Mesodermal cell (in vitro differentiated cells): ENCODE measurements around the gene KRT78.

Experiments
- H3K27ac ChIP-seq: 2 replicates; pipeline ENCODE4 v1.7.0; 2013; ENCODE audit warnings: mild to moderate bottlenecking, low read depth, low read length, moderate library complexity; ENCODE audit not compliant: severe bottlenecking
- H3K36me3 ChIP-seq: 2 replicates; pipeline ENCODE4 v1.7.1; 2013; ENCODE audit warnings: mild to moderate bottlenecking, low read length, moderate library complexity; ENCODE audit not compliant: control insufficient read depth, insufficient read depth
- H3K4me1 ChIP-seq: one replicate; pipeline ENCODE4 v1.7.1; 2013; ENCODE audit warnings: mild to moderate bottlenecking, low read length; ENCODE audit not compliant: insufficient read depth, control insufficient read depth, poor library complexity, severe bottlenecking
- H3K4me3 ChIP-seq: 2 replicates; pipeline ENCODE4 v1.7.0; 2013; ENCODE audit warnings: low read length, control low read depth, mild to moderate bottlenecking; ENCODE audit not compliant: insufficient read depth, poor library complexity, severe bottlenecking; ENCODE audit errors: extremely low read depth
- H3K9me3 ChIP-seq: 2 replicates; pipeline ENCODE4 v1.7.1; 2013; ENCODE audit warnings: mild to moderate bottlenecking, low read length, moderate library complexity; ENCODE audit not compliant: control insufficient read depth
- whole genome bisulfite sequencing, 2 experiments: methylation state at CpG; one replicate each; pipeline ENCODE4 v1.1.5; 2013; ENCODE audit warnings: missing lambda C conversion rate in 2 of 2; ENCODE audit not compliant: insufficient coverage in 2 of 2; 5-methylcytosine and 5-hydroxymethylcytosine counted together

The KRT78 gene

GRCh38 chr12:52815161-52815560, 33.6 kb downstream of the KRT78 start:
- Histone ChIP-seq H3K27ac (no peak overlapping the region), H3K9me3 (no peaks in the 10 kb centered on the region), H3K4me1 (no peaks in the 10 kb centered on the region), H3K36me3 (no peaks in the 10 kb centered on the region), H3K4me3 (no peak overlapping the region)
- WGBS, 2 experiments = 100% methylated on average over 1 of the region's 4 CpGs

- Histone ChIP-seq H3K27ac (no peak overlapping the region), H3K4me3 (no peak overlapping the region)
- WGBS, 2 experiments = 95% methylated on average over 4 of the region's 4 CpGs; no CpG with 5 or more reads in 1 of the 2 experiments
Observed at GRCh38 chr12:52814710-52815155, 34.1 kb downstream of the KRT78 start.

GRCh38 chr12:52813885-52814709, 34.7 kb downstream of the KRT78 start, which contains the start of gene KRT4:
KRT4 (minus strand) TSS chr12:52814116; CDS start chr12:52814058, 58 bp downstream.
- Histone ChIP-seq H3K36me3 (no peaks in the 10 kb centered on the region), H3K9me3 (no peaks in the 10 kb centered on the region)
- 91 to 93% methylated on average over 12 to 13 of the region's 15 CpGs for WGBS, 2 experiments

More at GRCh38 chr12:52814710-52815155, 34.1 kb downstream of the KRT78 start:
- H3K9me3 ChIP-seq = no peaks in the 10 kb centered on the region
- H3K4me1 ChIP-seq = no peaks in the 10 kb centered on the region
- no peaks in the 10 kb centered on the region for H3K36me3 ChIP-seq

GRCh38 chr12:52813203-52813819, 35.5 kb downstream of the KRT78 start:
- Histone ChIP-seq H3K4me1 (no peaks in the 10 kb centered on the region), H3K9me3 (no peaks in the 10 kb centered on the region), H3K4me3 (no peak overlapping the region), H3K27ac (no peak overlapping the region), H3K36me3 (no peaks in the 10 kb centered on the region)
- WGBS, 2 experiments = 90% methylated on average over 2 to 10 of the region's 10 CpGs

More at GRCh38 chr12:52813885-52814709, 34.7 kb downstream of the KRT78 start, which contains the start of gene KRT4:
- no peaks in the 10 kb centered on the region for H3K4me1 ChIP-seq
- no peak within 1 kb of the TSS for H3K27ac ChIP-seq
- H3K4me3 ChIP-seq = no peak within 1 kb of the TSS

- H3K9me3 ChIP-seq = no peaks in the 10 kb centered on the region
- H3K36me3 ChIP-seq = no peaks in the 10 kb centered on the region
- H3K4me3 ChIP-seq = no peak overlapping the region
- H3K27ac ChIP-seq = no peak overlapping the region
- no peaks in the 10 kb centered on the region for H3K4me1 ChIP-seq
- WGBS, 2 experiments = 88 to 100% methylated on average over 1 to 3 of the region's 3 CpGs
Observed at GRCh38 chr12:52812749-52813148, 36.0 kb downstream of the KRT78 start.

- no peak overlapping the region for H3K27ac ChIP-seq
- no peaks in the 10 kb centered on the region for H3K36me3 ChIP-seq
- H3K4me3 ChIP-seq = no peak overlapping the region
- H3K9me3 ChIP-seq = no peaks in the 10 kb centered on the region
- H3K4me1 ChIP-seq = no peaks in the 10 kb centered on the region
- 71 to 78% methylated on average over 3 of the region's 4 CpGs for WGBS, 2 experiments
Observed at GRCh38 chr12:52812073-52812400, 36.8 kb downstream of the KRT78 start.

- no peaks in the 10 kb centered on the region for H3K9me3 ChIP-seq
- WGBS, 2 experiments = 85 to 86% methylated on average over 6 to 8 of the region's 9 CpGs
- H3K4me3 ChIP-seq = no peak overlapping the region
- H3K36me3 ChIP-seq = no peaks in the 10 kb centered on the region
- H3K27ac ChIP-seq = no peak overlapping the region
- no peaks in the 10 kb centered on the region for H3K4me1 ChIP-seq
Observed at GRCh38 chr12:52811191-52812072, 37.4 kb downstream of the KRT78 start.

- no peak overlapping the region for H3K4me3 ChIP-seq
- no peaks in the 10 kb centered on the region for H3K36me3 ChIP-seq
- H3K4me1 ChIP-seq = peaks cover 1% of the 10 kb centered on the region
- no peaks in the 10 kb centered on the region for H3K9me3 ChIP-seq
- WGBS, 2 experiments = 56 to 75% methylated on average over 4 of the region's 5 CpGs
- no peak overlapping the region for H3K27ac ChIP-seq
Observed at GRCh38 chr12:52810554-52810953, 38.2 kb downstream of the KRT78 start.

- WGBS, 2 experiments = 69 to 75% methylated on average over 3 of the region's 7 CpGs
- Histone ChIP-seq H3K27ac (no peak overlapping the region), H3K36me3 (no peaks in the 10 kb centered on the region), H3K9me3 (no peaks in the 10 kb centered on the region), H3K4me3 (no peak overlapping the region), H3K4me1 (peaks cover 5% of the 10 kb centered on the region)
Observed at GRCh38 chr12:52809166-52809565, 39.6 kb downstream of the KRT78 start.

GRCh38 chr12:52808573-52809160, 40.1 kb downstream of the KRT78 start:
- Histone ChIP-seq H3K4me1 (peaks cover 5% of the 10 kb centered on the region), H3K36me3 (no peaks in the 10 kb centered on the region)
- WGBS, 2 experiments = 96 to 98% methylated on average over 7 of the region's 8 CpGs

More at GRCh38 chr12:52808573-52809160, 40.1 kb downstream of the KRT78 start:
- no peaks in the 10 kb centered on the region for H3K9me3 ChIP-seq
- no peak overlapping the region for H3K27ac ChIP-seq
- no peak overlapping the region for H3K4me3 ChIP-seq
